ENCODE measurements around the gene UBAP2L.

DNA sequence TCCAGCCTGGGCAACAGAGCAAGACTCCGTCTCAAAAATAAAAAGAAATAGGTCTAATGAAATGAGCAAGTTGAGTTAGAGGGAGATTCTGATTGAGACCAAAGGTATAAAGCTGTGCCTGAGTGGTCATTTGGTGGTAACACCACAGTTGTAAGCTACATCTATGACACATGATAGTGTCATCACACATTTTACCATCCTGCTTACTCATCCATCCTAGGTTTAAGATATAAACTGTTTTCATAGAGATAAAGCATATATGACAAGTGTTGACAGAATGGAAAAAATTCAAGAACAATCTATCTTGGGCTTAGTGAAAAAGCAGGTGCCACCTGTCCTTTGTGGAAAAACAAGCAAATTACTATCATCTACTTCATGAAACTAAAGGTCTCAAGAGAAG lies 7.5 kb upstream of the UBAP2L start:
- no peak for TF ChIP-seq POLR2A (IDR thresholded peaks at IDR 0.05)
- TF ChIP-seq, protein P1, sequence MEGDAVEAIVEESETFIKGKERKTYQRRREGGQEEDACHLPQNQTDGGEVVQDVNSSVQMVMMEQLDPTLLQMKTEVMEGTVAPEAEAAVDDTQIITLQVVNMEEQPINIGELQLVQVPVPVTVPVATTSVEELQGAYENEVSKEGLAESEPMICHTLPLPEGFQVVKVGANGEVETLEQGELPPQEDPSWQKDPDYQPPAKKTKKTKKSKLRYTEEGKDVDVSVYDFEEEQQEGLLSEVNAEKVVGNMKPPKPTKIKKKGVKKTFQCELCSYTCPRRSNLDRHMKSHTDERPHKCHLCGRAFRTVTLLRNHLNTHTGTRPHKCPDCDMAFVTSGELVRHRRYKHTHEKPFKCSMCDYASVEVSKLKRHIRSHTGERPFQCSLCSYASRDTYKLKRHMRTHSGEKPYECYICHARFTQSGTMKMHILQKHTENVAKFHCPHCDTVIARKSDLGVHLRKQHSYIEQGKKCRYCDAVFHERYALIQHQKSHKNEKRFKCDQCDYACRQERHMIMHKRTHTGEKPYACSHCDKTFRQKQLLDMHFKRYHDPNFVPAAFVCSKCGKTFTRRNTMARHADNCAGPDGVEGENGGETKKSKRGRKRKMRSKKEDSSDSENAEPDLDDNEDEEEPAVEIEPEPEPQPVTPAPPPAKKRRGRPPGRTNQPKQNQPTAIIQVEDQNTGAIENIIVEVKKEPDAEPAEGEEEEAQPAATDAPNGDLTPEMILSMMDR (IDR thresholded peaks at IDR 0.05), result no peak

Data from lower leg skin (tissue), 3 donors.